ENCODE data around the gene MEIS2.

MEIS2 gene

DNA sequence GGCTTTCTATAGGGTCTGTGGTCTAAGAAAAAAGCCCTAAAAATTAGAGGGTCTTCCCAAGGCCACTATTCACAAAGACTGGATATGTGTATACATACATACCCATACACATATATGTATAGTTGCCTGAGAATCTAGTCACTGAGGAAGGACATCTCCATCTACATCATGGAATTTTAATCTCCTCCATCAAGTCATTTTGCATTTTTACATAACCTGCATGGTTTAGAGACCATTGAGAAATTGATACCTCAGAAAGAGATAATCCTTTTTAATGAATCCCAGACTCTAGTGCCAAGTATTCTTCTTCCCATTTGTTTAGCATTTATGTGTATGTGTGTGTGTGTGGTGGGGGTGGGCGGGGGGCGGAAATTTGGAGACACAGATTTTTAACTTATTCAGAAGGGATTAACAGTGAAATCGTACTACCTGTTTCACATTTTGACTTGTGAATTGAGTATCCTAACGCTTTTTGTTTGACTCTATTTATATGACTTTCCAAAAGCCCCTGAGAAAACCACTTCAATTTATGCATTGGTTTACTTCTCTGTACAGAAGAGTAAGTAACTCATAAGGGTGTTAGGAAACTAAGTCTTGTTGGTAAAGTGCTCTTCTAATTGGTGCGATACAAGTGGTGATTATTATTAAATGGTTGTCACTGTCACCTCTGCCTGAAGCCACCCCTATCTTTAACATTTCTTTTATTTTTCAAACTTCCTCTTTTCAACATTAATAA, 166.9 kb downstream of the MEIS2 start:
- DNase-seq (ENCODE audit: low spot score) = no peak

DNA sequence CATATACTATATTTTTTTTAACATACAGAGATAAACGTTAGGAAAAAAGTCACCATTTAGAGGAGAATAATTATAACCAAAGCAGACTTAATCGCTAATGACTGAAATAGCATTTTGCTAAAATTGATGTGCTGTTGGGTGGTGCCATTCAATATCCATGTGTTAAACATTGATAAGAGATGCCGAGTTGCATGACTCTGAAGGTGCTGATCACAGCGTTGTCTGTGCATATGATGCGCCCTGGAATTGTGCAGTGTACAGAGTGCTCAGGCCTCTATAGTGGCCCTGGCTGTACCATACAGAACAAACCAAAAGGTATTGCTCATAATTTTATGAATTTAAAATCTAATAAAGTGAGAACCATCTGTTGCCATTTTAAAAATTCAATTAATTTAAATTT, 168.3 kb downstream of the MEIS2 start:
- DNase-seq (ENCODE audit: low spot score) = no peak

DNA sequence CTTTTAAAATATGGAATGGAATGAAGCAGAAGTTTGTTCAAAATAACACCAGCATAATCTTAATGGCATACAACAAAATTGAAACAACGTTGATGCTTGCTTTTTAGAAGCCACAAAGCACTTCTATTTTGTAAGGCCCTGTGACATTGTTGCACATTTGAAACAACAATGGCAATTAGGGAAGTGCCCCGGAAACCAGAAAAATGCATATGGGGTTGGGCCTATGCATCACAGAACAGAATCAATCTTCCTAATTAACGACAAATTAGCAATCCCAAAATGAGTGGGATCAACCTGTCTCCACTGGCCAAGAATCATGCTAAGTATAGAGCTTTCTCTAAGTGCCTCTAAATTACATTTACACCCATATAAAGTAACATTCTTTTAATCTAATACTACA, 168.9 kb downstream of the MEIS2 start:
- no peak for DNase-seq (ENCODE audit: low spot score)

DNA sequence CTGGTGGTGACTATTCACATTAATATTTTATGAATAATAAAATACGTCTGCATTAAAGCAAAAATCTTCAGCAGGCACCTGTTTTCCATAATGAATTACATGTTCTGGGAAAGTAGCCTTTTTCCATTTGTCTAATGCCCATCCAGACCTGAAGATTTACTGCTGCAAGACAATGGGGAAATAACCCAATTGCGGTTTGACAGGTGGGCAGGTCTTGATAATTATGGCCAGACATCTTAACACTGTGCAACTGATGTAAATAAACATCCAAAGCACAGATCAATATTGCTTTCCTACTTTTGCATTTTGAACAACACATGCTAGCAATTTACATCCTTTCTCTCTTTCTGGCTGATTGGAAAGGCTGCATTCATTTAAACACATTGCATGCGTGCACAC, 173.9 kb downstream of the MEIS2 start:
- no peak for DNase-seq (ENCODE audit: low spot score)

DNA sequence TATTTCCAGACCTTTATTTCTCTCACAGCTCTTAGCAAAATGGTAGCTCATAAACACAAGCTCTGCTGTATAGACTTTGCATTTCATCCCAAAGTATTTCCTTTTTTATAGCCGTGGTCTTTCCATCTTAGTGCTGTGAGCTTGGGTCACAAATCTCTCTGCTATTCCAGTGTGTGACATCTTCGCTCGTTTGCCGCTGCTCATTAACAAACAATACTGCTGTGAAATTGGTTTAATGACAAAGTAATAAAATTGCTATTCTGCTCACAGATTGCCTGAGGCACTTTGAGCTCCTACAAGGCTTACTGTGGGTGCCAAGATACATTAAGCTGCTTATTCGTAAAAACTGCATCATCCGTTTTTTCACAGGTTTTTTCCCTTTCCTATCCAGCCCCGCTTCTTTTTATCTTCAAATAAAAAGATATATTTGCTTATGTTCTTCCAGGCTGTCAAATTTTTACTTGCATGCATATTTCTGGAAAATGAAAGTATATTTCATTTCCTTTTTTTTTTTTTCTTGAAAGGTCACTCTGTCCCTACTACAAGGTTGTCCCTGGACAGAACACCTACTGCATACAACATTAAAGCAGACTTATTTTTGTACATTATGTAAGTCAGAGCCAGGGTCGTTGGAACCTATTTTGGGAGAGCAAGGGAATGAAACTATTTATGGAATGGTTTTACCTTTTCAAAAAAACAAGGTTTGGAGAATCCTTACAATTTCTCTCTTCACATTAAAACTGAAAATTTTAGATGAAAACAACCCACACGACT, 174.5 kb downstream of the MEIS2 start:
- DNase-seq (ENCODE audit: low spot score) = no peak

DNA sequence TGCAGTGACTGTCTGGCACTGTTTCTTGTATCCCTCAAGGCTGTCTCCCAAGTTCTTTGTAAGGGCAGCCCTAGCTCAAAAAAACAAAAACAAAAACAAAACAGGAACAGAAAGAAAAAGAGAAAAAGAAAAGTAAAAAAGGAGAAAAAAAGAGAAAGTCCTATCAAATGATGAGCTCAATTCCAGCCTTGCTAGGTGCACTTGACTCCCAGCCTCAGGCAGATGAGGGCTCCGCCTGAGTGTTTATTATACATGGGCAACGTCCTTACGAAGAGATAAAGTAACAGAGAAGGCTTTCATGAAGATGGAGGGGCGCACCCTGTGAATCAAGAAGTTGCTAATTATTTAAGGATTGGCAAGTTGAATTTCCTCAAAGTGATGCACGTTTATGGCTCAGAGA, 175.3 kb downstream of the MEIS2 start:
- DNase-seq (ENCODE audit: low spot score) = no peak

DNA sequence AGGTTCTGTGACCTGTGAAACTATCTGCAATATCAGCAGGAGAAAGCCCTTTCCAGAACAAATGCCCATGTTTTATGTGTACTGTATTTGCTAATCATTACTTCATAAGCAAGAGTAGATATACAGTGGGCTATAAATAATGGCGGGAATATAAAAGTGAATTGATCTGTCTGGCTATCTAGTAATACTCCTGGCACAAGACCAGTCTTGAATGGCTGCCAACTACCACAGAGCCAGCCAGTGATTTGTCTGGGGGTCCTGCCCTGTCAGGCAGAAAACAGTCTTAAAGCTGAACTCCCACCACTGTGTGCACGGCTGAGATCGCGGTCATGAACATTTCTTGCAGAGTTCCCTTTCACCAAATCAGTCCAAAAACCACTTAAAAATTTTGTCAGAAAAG, 176.3 kb downstream of the MEIS2 start:
- DNase-seq (ENCODE audit: low spot score) = no peak

DNA sequence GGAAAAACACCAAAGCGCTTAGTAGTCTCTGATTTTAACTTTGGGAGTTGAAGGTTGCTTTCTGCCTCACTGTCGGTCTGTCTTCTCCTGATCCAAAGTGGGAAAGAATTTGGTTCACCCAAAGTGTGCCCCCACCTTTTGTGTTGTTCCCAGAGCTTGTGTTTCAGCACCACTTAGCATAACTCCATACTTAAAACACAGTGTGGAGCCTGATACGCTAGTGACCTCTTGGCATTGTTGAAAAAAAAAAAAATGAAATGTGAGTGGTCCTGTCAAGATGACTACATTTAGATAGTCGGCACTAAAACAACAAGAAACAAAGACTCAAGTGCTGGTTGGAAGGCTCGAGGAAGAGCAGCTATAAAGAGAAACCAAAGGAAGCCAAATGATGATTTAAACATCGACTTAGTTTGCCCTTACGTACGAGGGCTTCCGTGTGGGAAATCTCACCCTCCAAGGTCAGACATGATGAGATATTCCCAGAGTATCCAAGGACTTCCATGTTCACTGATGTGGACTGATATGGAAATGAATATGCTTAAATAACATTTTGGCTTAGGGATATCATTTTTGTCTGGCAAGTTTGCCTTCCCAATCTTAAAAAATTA, 178.8 kb downstream of the MEIS2 start:
- DNase-seq (ENCODE audit: low spot score) = no peak

DNA sequence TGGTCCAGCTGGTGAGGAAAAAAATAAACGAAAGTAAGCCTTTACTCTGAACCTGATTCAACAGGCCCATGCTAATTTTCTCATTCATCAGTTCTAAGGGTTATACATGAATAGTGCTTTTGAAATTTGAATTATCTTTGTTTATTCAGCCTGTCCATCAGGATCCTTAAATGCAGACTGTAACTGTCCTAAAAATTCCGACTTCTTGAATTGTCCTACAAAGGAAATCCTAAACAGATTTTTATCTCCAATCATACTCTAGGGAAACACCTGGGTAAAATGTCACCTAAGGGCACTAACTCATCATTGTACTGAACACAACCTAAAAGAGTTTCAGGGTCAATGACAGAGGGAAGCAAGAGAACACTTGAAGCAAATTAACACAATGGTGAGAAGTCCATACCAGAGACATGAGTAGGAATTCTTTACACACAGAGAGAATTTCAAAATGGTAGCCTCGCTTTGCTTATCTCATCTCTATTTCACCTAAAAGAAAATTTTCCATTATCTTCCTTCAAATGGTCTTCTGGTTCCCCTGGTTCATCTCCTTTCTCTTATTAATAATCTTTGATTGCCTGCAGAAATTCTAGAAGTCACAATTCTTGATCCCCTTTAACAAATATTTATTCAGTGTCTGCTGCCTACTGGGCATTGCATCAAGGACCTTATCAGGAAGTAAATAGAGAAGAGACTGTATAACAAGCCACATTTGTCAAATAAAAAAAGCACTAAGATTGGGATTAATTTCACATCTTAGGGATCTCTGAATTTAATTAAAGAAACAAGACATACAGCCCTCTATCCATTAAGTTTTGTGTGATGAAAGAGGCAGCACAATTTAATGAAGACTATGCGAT, 182.7 kb downstream of the MEIS2 start:
- no peak for DNase-seq (ENCODE audit: low spot score)

DNA sequence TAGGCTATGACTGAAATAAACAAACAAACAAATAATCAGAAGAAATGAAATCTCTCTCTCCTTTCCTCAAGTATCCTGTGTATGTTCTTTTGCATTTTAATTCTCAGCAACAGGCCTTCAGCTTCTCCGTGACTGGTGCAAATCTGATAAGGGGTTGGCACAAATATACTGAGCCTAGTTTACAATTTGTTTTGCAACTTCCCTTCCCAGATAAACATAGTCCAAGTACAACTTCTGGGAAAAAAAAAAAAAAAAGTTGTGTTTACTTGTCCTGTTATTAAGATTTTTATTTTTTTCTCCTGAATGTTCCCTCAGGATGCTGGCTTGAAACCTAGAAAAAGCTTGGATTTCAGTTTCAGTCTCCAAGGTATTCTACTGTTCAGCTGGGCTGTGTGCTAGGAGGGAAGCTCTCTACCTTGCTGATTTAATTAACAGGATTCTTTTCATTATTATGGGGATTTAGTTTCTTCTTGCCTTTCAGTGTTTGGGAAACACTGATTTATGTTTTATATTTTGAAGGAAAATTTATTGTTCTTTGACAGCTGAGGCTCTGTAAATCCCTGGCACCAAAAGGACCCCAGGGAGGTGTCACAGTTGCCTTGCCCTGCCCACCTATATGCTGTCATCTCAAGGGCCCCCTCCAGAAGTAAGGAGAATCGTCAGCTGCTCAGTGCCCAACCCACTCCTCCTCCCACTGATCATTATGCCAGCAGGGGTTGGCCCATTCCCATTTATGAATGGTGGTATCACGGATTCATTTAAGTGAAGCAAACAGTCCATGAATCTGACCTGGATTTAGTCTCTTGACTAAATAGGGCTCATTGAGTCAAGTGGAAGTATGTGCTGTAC, 185.2 kb downstream of the MEIS2 start:
- DNase-seq (ENCODE audit: low spot score) = no peak

DNA sequence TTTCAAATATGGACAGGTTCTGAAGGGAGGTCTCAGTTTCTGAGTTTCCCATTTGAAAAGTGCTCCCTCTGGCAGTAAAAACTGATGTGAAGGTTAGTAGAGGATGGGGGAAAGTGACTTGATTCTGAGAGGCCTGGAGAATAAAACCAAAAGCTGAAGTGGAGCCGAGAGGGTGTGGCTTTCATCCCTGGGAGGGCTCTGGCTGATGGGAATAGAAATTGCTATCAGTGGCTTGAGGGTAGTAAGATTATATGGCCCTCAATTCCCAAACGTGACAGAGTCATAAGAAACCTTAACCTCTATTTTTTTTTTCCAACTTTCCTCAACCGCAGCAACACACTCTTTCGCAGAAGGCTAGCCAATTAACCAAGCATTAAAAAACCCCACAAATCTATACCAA, 185.9 kb downstream of the MEIS2 start:
- DNase-seq (ENCODE audit: low spot score) = no peak

DNA sequence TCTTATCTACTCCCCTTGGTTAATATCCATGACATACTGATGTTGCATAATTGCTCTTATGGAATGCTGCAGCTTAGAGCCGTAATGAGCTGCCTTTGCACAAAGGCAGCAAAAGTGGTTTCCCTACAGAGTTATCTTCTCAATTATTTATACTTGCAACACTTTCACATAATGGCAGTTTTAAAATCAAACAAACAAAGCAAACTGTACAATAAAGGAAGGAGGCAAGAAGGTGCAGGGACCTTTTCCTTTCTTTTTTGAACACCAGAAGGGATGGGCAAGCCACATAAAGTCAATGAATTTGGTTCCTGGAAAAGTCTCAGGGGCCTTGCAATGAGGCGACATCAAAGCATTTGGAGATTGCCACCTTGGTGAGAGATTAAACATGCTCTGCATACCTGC, 188.0 kb downstream of the MEIS2 start:
- DNase-seq (ENCODE audit: low spot score) = no peak

DNA sequence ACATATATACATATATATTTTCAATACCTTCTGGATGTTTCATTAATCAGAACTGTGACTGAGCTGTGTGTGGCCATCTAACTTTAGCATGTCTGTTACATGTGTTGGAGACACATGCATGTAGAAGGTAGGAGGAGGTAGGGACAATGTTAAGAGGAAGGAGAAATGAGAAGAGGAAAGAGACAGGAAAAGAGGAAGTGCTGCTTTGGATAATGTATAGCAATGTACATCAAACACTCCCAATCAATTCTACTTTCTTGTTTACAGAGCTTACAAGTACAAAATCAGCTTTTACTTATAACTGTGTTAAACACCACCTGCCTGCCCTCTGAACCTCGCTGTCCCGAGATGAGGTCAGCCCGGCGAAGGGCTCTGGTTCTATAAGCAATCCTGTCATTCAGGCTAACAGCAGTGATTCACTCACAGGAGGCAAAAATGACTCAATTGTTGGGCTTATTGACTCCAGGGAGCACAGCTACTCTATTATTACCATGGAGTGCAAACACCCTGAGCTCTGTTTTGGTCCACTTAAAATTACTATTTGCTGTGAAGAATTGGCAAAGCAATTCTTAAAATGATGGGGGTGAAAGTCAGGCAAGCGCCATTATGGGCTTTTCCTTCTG, 188.9 kb downstream of the MEIS2 start:
- no peak for DNase-seq (ENCODE audit: low spot score)

DNA sequence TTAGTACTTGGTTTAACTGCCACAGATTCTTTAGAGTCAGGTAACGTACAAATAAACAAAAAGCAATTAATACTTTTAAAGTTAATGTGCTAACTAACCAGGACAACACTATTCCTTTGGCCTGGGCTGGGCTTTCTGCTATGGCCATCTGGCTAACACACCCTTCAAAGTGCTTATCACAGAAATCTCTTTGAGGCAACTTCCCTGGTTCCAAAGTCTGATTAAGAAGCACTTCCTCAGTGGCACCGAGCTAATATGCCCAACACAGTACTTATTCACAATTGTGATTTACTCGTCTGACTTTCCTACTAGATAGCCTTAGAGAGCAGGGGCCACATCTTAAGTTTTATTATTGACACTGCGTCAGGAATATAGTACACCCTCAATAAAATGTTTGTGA, 191.4 kb downstream of the MEIS2 start:
- no peak for DNase-seq (ENCODE audit: low spot score)

DNA sequence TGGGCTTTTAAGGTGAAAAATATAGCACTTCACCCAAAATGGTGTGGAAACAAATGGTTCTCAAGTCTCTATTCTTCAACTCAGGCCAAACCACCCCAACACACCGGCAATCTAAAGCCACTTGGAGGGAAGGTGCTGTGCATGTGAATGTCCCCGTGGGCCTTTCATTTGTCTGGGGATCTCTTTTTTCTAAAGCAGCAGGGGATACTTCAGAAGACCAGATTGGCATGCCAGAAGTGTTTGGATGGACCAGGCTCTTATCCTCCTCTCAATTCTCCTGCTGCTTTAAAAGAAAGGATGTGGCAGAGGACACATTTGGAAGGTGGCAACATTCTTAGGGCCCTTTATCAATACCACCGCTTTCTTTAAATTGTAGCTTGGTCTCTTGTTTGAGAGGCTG, 193.1 kb downstream of the MEIS2 start:
- no peak for DNase-seq (ENCODE audit: low spot score)

DNA sequence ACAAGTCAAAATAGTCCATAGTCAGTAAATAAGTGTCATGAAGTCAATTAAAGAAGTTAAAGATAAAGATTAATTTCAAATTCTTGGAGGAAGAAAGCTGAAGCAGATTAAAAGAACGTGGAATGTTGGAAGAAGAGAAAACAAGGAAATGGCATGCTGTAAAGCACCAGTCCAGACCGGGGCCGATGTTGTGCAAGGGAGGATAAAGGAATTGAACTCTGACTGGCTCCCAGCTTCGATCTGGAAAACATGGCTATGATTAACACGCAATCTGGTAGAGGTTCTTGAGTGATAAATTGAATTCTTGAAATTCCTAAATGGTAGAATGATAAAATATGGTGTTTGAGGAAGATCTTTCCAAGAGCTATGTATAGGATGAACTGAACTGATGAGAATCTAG, 194.4 kb downstream of the MEIS2 start:
- DNase-seq (ENCODE audit: low spot score) = no peak

DNA sequence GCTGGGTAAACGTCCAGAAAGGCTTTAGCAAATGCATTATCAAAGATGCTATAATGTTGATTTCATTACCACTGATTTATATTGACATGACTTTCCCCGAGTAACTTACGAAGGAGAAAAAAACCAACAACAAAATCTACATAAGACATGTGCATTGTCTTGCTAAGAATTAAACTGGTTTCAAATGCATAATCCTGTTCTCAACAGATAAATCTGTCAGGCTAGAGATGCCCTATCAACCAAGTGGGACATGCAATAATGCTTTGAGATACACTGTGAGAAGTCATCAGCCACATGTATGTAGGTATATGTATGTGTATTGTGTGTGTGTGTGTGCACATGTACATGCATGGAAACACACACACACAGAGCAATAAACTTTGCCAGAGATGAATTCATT, 195.6 kb downstream of the MEIS2 start:
- DNase-seq (ENCODE audit: low spot score) = no peak

DNA sequence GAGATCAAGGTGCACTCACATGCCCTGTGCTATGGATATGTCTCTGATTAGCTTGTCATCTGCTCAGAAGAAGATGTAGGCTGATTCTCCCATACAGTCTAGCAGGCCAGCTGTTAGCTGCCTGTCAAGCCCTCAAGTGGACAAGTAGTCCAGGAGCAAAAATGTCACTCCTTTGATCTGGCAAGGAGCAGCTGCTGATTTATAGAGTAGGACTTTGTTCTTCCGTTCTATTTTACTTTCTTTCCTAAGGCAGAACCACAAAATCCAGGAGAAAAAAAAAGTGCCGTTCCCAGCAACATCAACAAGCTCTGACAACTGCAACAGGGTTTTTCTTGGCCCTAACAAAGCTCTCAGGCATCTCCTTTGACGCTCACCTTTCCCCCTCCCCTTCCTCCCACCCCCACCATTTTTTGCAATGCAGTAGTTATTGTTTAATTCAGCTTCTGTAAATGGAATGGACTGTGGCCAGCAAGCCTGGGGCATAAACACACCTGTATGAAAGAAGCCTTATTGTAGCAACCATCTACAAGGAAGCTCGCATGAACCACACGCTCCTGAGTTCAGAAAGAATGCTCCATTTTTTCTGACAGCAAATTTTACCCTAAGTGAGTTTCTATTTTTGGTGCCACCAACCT, 196.3 kb downstream of the MEIS2 start:
- DNase-seq (ENCODE audit: low spot score) = no peak

DNA sequence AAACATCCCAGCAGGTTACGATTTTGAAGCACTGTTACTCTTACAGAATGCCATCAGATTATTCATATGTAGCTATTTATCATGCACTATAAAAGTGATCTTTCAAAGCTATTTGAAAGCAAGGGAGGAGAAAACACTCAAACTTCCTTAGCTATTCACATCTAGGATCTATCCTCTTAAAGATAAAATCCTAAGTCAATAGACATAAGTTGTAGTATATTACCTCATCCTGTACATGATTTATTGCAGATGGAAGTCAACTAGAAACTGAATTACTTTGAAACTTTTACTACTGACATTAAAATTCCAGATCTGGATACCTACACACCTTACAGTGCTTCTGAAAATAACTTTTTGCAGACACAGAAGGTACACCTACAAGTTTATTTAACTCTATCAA, 197.2 kb downstream of the MEIS2 start:
- no peak for DNase-seq (ENCODE audit: low spot score)

DNA sequence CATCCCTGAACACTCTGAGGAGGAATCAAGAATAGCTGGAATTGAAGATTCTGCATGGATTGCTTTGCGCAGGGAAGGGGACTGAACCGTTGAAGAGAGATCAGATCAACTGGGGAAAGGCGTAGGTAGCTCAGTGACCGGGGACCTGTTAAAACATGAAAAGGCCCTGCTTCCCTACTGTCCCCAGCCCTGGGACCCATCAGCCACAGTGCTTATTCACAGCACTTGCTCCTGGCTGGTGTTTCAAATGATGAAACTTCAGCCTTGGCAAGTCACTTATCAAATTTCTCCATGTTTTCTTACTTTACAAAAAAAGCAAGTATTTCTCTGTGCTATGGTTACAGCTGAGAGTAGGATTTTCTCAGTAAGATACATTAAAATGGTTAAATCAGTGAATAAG, 199.3 kb downstream of the MEIS2 start:
- no peak for DNase-seq (ENCODE audit: low spot score)

DNA sequence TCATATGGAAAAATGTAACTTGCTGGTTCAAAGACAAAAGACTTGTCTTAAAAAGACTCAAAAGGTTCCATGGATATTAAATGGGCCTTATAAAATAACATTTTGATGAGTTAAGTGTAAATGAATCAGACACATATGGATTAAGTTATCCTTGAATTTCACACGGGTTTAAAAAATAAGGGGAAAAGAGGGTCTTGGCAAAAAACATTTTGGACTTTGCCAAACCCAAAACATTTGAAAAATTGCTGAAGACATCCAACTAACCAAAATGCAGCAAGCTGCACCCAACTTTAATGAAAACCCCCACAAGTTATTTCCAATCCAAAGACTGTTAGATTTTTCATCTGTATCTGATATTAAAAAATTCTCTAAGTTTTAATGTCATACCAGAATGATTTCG, 200.7 kb downstream of the MEIS2 start:
- DNase-seq (ENCODE audit: low spot score) = no peak

All from germinal center (tissue), 1 donor.